Measurements from ENCODE around the gene SIVA1.

Gene SIVA1

DNA sequence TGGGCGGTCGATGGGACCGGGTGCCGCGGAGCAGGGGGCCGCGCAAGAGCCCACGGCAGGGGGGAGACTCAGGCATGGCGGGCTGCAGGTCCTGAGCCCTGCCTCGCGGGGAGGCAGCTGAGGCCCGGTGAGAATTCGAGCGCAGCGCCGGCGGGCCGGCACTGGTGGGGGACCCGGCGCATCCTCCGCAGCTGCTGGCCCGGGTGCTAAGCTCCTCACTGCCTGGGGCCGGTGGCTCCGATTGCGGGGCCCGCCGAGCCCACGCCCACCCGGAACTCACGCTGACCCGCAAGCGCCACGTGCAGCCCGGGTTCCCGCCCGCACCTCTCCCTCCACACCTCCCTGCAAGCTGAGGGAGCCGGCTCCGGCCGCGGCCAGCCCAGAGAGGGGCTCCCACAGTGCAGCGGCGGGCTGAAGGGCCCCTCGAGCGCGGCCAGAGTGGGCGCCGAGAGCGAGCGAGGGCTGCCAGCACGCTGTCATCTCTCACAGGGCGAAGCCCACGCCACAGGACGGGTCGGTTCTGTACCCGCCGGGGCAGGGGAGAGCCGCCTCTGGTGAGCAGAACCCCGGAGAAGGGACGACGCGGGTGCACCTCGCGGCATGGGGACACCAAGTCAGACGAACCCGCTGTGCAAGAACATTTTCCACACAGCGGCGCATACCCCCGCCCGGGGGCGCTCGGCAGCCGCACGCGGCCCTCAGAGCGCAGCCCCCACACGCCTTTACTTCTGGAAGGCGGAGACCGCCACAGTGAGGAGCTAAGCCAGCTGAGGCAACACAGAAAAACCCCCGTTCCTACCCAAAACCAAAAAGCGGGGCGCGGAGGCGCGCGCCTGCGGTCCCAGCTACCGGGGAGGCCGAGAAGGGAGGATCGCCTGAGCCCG, 1.2 kb upstream of the SIVA1 start:
- DNase-seq: no peak

DNA sequence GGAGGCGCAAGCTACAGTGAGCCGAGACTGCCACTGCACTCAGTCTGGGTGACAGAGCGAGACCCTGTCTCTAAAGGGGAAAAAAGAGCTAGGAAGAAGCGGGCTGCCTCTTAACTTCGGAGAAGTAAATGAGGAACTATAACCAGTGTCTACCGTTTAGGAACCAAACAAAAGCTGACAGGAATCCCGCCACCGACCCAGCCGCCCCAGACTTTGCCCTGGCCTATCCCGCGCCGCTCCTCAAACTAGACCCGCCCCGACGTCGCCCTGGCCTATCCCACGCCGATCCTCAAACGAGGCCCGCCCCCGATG, 568 bp upstream of the SIVA1 start:
- no peak for DNase-seq

GRCh38 chr14:104753528-104754212, 723 bp downstream of the SIVA1 start:
- no peak for DNase-seq

GRCh38 chr14:104754213-104754851, 1.4 kb downstream of the SIVA1 start:
- DNase-seq: no peak

GRCh38 chr14:104755621-104756020, 2.7 kb downstream of the SIVA1 start:
- DNase-seq: no peak

DNA sequence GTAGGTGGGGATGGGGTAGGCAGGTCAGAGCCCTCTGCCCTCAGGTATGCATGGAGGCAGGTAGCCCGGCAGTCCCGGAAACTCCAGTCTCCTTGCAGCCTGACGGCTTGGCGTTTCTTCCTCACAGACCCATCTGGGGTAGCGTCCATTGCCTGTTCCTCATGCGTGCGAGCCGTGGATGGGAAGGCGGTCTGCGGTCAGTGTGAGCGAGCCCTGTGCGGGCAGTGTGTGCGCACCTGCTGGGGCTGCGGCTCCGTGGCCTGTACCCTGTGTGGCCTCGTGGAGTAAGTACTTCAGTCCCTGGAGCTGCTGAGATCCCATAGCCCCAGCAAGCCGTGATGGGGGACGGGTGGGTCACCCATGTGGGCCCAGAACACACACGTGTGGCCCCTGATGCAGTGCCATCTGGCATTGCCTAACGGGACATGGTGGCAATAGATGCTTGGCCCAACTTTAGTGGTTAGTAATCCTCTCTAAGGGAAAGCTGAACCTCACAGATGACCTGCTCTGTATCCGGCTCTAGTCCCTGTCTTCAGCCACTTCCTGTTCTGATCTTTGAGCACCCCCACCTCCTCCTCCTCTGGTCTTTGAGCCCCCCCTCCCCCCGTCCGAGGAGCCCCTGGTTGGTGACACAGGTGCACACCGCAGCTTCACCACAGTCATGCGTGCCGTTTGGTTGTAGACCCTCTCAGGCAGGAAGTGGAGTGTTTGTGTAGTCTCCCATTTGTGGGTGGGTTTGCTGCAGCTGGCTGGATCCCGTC, 3.7 kb downstream of the SIVA1 start:
- DNase-seq: no peak

DNA sequence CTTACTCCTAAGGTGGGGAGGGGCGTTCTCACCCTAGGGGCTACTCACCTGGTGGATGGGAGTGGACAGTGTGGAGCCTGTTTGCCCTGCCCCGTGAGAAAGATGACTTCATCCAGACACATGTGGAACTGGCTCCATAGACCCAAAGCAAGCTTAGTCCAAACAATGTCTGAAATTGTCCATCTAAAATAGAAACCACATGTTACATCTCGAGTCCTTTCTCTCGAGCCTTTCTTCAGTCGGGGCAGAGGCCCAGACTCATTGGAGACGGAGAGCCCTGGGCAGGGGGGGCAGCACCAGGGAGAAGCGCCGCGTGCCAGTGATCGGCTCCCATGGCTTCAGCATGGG, 4.3 kb downstream of the SIVA1 start:
- no peak for DNase-seq

GRCh38 chr14:104757681-104758392, 4.9 kb downstream of the SIVA1 start:
- no peak for DNase-seq

DNA sequence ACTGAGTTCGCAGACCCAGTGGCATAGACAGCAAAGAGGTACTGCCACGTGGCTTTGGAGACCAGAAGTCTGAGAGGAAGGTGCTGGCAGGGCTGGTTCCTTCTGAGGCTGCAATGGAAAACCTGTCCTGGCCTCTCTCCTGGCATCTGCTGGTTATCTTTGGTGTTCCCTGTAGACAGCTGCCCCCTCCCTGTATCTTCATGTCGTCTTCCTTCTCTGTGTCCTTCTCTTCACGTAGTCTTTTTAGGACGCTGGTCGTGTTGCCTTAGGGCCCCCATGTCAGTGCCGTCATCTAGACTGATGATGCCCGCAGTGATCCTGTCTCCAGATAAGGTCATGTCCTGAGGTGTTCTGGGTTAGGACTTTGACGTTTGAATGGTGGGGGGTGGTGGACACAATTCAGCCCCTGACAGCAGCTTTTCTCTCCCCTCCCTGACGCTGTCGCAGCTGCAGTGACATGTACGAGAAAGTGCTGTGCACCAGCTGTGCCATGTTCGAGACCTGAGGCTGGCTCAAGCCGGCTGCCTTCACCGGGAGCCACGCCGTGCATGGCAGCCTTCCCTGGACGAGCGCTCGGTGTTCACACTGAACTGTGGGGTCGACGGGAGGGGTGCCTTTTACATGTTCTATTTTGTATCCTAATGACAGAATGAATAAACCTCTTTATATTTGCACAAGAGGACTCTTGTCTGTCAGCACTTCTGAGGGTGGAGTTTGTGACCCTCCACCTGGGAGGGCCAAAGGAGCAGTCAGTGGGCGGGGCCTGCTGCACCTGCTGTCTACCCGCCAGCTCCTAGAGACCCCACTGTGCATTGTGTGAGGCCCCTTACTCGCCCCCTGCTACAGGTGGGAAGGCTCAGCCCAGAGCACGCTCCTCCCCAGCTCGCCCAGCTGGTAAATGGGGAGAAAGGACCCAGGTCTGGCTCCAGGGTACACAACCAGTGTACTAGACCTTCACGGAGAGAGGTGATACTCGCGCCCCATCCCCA, 6.3 kb downstream of the SIVA1 start:
- DNase-seq: no peak

- no peak for DNase-seq
Measured at GRCh38 chr14:104765517-104765916, 12.6 kb downstream of the SIVA1 start.

GRCh38 chr14:104766256-104766862, 13.4 kb downstream of the SIVA1 start:
- no peak for DNase-seq

GRCh38 chr14:104766863-104767633, 14.1 kb downstream of the SIVA1 start:
- DNase-seq: no peak

DNA sequence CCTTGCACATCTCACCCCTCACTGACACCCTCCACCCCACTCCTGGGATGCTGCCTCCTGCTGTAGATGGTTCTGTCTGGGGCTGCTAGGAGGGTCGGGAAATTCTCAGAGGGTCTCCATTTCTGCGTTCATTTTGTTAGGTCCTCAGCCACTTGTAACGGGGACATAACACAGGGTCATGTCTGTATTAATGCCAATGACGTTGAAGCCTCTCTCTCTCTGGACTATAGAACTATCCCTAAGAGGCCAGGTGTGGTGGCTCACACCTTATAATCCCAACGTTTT, 14.6 kb downstream of the SIVA1 start:
- no peak for DNase-seq

- DNase-seq: peak; percentile 79
Measured at GRCh38 chr14:104768437-104769323, 15.7 kb downstream of the SIVA1 start.

- no peak for DNase-seq
Measured at GRCh38 chr14:104769324-104770071, 16.6 kb downstream of the SIVA1 start.

GRCh38 chr14:104770072-104770579, 17.2 kb downstream of the SIVA1 start:
- DNase-seq: no peak

- no peak for DNase-seq
Measured at GRCh38 chr14:104770851-104771272, 17.9 kb downstream of the SIVA1 start.

- DNase-seq: no peak
Measured at GRCh38 chr14:104771374-104771773, 18.4 kb downstream of the SIVA1 start.

Data from fibroblast of skin of scalp (primary cell).